Mammary epithelial cell (primary cell): ENCODE data around the gene RGMB.

ENCODE experiments used
- CTCF ChIP-seq, 2 donors: IDR thresholded peaks in 1 of 2; conservative IDR thresholded peaks in 1 of 2; 2 replicates each; pipeline ENCODE4 v1.5.1; 2011 to 2012; ENCODE audit warnings: inconsistent platforms in 2 of 2, low read length in 2 of 2, mild to moderate bottlenecking in 2 of 2, control low read depth in 1 of 2, low read depth in 1 of 2; ENCODE audit not compliant: insufficient read depth in 1 of 2; ENCODE audit errors: extremely low read depth in 1 of 2
- EZH2 ChIP-seq: IDR thresholded peaks from 2 replicates; pipeline ENCODE4 v1.6.1; 2012; ENCODE audit warnings: low read length, inconsistent platforms, borderline replicate concordance

- TF ChIP-seq EZH2 (no peak), CTCF (conservative IDR thresholded peaks at IDR 0.05 in 1 of 2, IDR thresholded peaks at IDR 0.05 in 1 of 2; ENCODE audit: extremely low read depth in 1 of 2, insufficient read depth in 1 of 2, low read depth in 1 of 2, low read length in 2 of 2) (no peak)
These were observed 2.5 kb upstream of the RGMB start for GRCh38 chr5:98770911-98771322.
